Nephron (organoid): ENCODE results near the gene DHX57.

Experiments
- H3K27ac Mint-ChIP-seq, 3 experiments: 2 replicates each; pipeline ENCODE4 v1.8.0; 2020; ENCODE audit warnings: mixed read lengths in 3 of 3, mild to moderate bottlenecking in 2 of 3, moderate library complexity in 1 of 3
- H3K27me3 Mint-ChIP-seq: 2 replicates; pipeline ENCODE4 v1.8.0; 2021; ENCODE audit warnings: low read depth, mild to moderate bottlenecking, moderate library complexity, mixed read lengths
- H3K36me3 Mint-ChIP-seq: 2 replicates; pipeline ENCODE4 v1.8.0; 2020; ENCODE audit warnings: low read depth, mixed read lengths
- H3K4me1 Mint-ChIP-seq: 2 replicates; pipeline ENCODE4 v1.8.0; 2020; ENCODE audit warnings: mixed read lengths
- H3K4me3 Mint-ChIP-seq, 3 experiments: 2 replicates each; pipeline ENCODE4 v1.8.0; 2020; ENCODE audit warnings: mild to moderate bottlenecking in 3 of 3, mixed read lengths in 3 of 3, moderate library complexity in 2 of 3
- H3K9me3 Mint-ChIP-seq: 2 replicates; pipeline ENCODE4 v1.8.0; 2020; ENCODE audit warnings: mixed read lengths
- TF ChIP-seq, protein P1 (sequence below), 3 experiments: fragments of 200-600 bp; sonication (generic); IDR thresholded peaks; one replicate each; pipeline ENCODE4 v1.5.0; 2021; ENCODE audit warnings: antibody characterized with exemption in 3 of 3; ENCODE audit not compliant: unreplicated experiment in 3 of 3

Gene DHX57

DNA sequence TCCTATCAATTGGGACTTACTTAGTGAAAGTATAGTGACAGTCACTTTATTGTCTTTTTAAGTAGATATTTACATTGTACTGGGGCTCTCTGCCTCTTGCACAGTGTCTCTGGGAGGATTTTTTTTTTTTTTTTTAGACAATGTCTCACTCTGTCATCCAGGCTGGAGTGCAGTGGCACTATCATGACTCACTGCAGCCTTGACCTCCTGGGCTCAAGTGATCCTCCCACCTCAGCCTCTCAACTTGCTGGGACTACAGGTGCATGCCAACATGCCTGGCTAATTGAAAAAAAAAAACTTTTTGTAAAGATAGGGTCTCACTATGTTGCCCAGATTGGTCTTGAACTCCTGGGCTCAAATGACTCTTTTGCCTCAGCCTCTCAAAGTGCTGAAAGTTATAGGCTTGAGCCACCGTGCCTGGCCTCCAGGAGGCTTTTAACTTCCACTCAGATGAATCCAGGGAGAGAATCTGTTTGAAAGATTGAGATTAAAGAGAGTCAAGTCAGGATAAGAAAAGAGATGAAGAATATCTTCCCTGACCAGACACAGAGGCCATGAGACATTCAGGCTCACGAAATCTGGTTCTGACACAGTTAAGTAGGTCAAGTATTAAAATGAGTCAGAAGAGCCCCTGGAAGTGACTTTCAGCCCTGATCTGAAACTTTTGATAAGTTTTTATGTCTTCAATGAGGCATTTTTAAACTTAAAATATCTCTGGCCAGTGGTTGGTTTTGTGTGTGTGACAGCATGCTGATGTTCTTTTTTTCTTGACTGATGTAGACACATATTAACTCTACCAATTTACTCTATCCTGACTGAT lies 32.2 kb upstream of the DHX57 start:
- Mint-ChIP-seq H3K4me1 (no peaks in the 10 kb centered on the region), H3K36me3 (no peaks in the 10 kb centered on the region), H3K27ac (no peak overlapping the region), H3K27me3 (no peaks in the 10 kb centered on the region), H3K4me3 (no peak overlapping the region), H3K9me3 (no peaks in the 10 kb centered on the region)
- TF ChIP-seq, protein P1, sequence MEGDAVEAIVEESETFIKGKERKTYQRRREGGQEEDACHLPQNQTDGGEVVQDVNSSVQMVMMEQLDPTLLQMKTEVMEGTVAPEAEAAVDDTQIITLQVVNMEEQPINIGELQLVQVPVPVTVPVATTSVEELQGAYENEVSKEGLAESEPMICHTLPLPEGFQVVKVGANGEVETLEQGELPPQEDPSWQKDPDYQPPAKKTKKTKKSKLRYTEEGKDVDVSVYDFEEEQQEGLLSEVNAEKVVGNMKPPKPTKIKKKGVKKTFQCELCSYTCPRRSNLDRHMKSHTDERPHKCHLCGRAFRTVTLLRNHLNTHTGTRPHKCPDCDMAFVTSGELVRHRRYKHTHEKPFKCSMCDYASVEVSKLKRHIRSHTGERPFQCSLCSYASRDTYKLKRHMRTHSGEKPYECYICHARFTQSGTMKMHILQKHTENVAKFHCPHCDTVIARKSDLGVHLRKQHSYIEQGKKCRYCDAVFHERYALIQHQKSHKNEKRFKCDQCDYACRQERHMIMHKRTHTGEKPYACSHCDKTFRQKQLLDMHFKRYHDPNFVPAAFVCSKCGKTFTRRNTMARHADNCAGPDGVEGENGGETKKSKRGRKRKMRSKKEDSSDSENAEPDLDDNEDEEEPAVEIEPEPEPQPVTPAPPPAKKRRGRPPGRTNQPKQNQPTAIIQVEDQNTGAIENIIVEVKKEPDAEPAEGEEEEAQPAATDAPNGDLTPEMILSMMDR (IDR thresholded peaks at IDR 0.05; ENCODE audit: unreplicated experiment in 3 of 3), result no peak

- Mint-ChIP-seq H3K9me3 (no peaks in the 10 kb centered on the region), H3K27me3 (no peaks in the 10 kb centered on the region), H3K4me1 (no peaks in the 10 kb centered on the region), H3K27ac (no peak overlapping the region), H3K4me3 (no peak overlapping the region), H3K36me3 (no peaks in the 10 kb centered on the region)
- TF ChIP-seq, protein P1 (IDR thresholded peaks at IDR 0.05; ENCODE audit: unreplicated experiment in 3 of 3), result no peak
These were observed 31.5 kb upstream of the DHX57 start for GRCh38 chr2:38907242-38907641.

GRCh38 chr2:38905251-38905650 lies 29.5 kb upstream of the DHX57 start:
- TF ChIP-seq, protein P1 (IDR thresholded peaks at IDR 0.05; ENCODE audit: unreplicated experiment in 3 of 3), result no peak
- H3K4me1 Mint-ChIP-seq, result no peaks in the 10 kb centered on the region
- H3K4me3 Mint-ChIP-seq, result no peak overlapping the region
- no peaks in the 10 kb centered on the region for H3K9me3 Mint-ChIP-seq
- H3K27ac Mint-ChIP-seq, result no peak overlapping the region
- no peaks in the 10 kb centered on the region for H3K27me3 Mint-ChIP-seq
- H3K36me3 Mint-ChIP-seq, result no peaks in the 10 kb centered on the region

DNA sequence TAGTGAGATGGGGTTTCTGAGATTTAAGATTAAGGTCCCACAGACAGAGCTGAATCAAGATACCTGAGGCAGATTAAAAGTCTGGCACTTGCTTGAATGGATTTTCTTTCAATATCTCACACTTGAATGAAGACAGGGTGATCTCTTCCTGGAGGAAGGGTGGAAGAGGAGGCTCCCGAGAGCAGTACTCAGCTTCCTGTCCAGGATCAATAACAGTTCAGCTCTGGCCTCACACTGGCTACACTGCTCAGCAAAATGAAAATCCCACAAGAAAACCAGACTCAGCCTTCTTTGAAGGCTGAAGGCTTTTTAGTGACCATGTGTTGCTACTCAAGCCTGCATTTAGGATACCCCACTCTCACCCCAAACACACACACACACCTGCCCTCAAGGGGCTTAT lies 25.0 kb upstream of the DHX57 start:
- Mint-ChIP-seq H3K9me3 (no peaks in the 10 kb centered on the region), H3K4me3 (no peak overlapping the region), H3K4me1 (no peaks in the 10 kb centered on the region), H3K27me3 (no peaks in the 10 kb centered on the region), H3K27ac (no peak overlapping the region), H3K36me3 (no peaks in the 10 kb centered on the region)
- TF ChIP-seq, protein P1 (IDR thresholded peaks at IDR 0.05; ENCODE audit: unreplicated experiment in 3 of 3), result no peak

- TF ChIP-seq, protein P1 (IDR thresholded peaks at IDR 0.05; ENCODE audit: unreplicated experiment in 3 of 3), result no peak
- no peaks in the 10 kb centered on the region for H3K4me1 Mint-ChIP-seq
- H3K27ac Mint-ChIP-seq, result no peak overlapping the region
- H3K9me3 Mint-ChIP-seq, result no peaks in the 10 kb centered on the region
- no peaks in the 10 kb centered on the region for H3K27me3 Mint-ChIP-seq
- no peak overlapping the region for H3K4me3 Mint-ChIP-seq
- no peaks in the 10 kb centered on the region for H3K36me3 Mint-ChIP-seq
These were observed 22.5 kb upstream of the DHX57 start for GRCh38 chr2:38898256-38898655.

DNA sequence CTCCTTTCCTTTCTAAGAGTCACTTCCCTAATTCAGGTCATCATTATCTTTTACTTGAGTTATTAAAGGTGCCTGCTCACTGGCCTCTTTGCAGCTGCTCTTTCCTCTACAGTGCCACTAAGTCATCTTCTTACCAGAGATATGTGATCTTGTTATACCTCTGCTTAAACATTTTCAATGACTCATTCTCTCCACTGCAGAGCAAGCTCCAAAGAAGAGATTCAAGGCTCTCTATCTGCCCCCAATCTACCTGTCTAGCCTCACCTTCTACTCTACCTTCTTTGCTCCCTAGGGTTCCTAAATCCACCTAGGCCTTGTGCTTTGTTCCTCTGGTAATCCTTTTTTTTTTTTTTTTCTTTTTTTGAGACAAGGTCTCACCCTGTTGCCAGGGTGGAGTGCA lies 17.1 kb upstream of the DHX57 start:
- no peak overlapping the region for H3K27ac Mint-ChIP-seq
- TF ChIP-seq, protein P1 (IDR thresholded peaks at IDR 0.05; ENCODE audit: unreplicated experiment in 3 of 3), result no peak
- no peaks in the 10 kb centered on the region for H3K27me3 Mint-ChIP-seq
- no peak overlapping the region for H3K4me3 Mint-ChIP-seq
- no peaks in the 10 kb centered on the region for H3K9me3 Mint-ChIP-seq
- no peaks in the 10 kb centered on the region for H3K4me1 Mint-ChIP-seq
- no peaks in the 10 kb centered on the region for H3K36me3 Mint-ChIP-seq
